GM12878 (cell line): ENCODE results near the gene KRTAP22-1. TPM values are rescaled to one million over a fixed set of nuclear protein-coding genes. Genes with fewer than 3 reads are reported as not detected.

Experiments
- ATAC-seq: fragments of 200-7000 bp; cut with Tn5 transposase; 3 replicates; pipeline ENCODE4 v1.9.1; 2020; ENCODE audit warnings: mild to moderate bottlenecking, moderate library complexity
- Bru-seq: library from RNA; stranded (reverse); fragments of 400-500 nt; gene quantifications from one replicate; lab custom pipeline; 2021; lab: Mats Ljungman, UMichigan
- BruChase-seq, 2 experiments: library from RNA; stranded (reverse); fragments of 400-500 nt; gene quantifications; one replicate each; lab custom pipeline; 2021; lab: Mats Ljungman, UMichigan
- BruUV-seq: library from RNA; stranded (reverse); fragments of 400-500 nt; replicated peaks from 2 replicates; lab custom pipeline; 2021; lab: Mats Ljungman, UMichigan
- CTCF ChIA-PET: fragments of 300-600 bp; sonication (Branson Sonifier 250); formaldehyde crosslinking; extraction: SDS; loops from one replicate; lab custom pipeline; 2021; ENCODE audit warnings: inconsistent platforms; lab: Yijun Ruan, JAX
- POLR2A ChIA-PET: fragments of 350-600 bp; formaldehyde crosslinking; extraction: SDS; loops from one replicate; lab custom pipeline; 2021; ENCODE audit warnings: inconsistent platforms; lab: Charles Lee
- RAD21 ChIA-PET: fragments of 300-600 bp; sonication (Branson Sonifier 250); formaldehyde crosslinking; loops from one replicate; lab custom pipeline; 2023; ENCODE audit warnings: antibody characterized with exemption; ENCODE audit not compliant: unreplicated experiment; lab: Charles Lee
- SMC1A ChIA-PET: fragments of 300-600 bp; sonication (Branson Sonifier 250); formaldehyde crosslinking; loops from one replicate; lab custom pipeline; 2023; ENCODE audit not compliant: unreplicated experiment, uncharacterized antibody; lab: Charles Lee
- DNase-seq: peaks from one replicate; pipeline ENCODE4 v3.0.0-alpha.2; 2011; ENCODE audit warnings: low read depth, low spot score
- FAIRE-seq: peaks from 3 replicates; lab custom pipeline; 2011; peaks lifted over from hg19 to GRCh38; lab: Jason Lieb, UNC
- H2AFZ ChIP-seq: 2 replicates; pipeline ENCODE4 v1.6.0; 2011; ENCODE audit warnings: low read depth, low read length, control low read depth; ENCODE audit not compliant: control insufficient read depth
- H3K27ac ChIP-seq: 2 replicates; pipeline ENCODE4 v1.5.1; 2011; ENCODE audit warnings: control low read depth; ENCODE audit not compliant: control insufficient read depth, insufficient read depth
- H3K27me3 ChIP-seq, 2 experiments: replicated peaks in 1 of 2; 2 replicates each; pipeline versions ENCODE4 v1.6.0 to v1.6.1; 2011; ENCODE audit warnings: low read length in 1 of 2; ENCODE audit not compliant: control insufficient read depth in 2 of 2, insufficient read depth in 2 of 2
- H3K36me3 ChIP-seq, 2 experiments: 2 replicates each; pipeline ENCODE4 v1.5.1; 2011; ENCODE audit warnings: low read length in 1 of 2; ENCODE audit not compliant: control insufficient read depth in 2 of 2, insufficient read depth in 2 of 2
- H3K4me1 ChIP-seq: 2 replicates; pipeline ENCODE4 v1.6.1; 2011; ENCODE audit warnings: mild to moderate bottlenecking, low read length, moderate library complexity, mixed read lengths; ENCODE audit not compliant: control insufficient read depth, insufficient read depth
- H3K4me2 ChIP-seq: 2 replicates; pipeline ENCODE4 v1.6.0; 2011; ENCODE audit warnings: control low read depth; ENCODE audit not compliant: control insufficient read depth, insufficient read depth
- H3K4me3 ChIP-seq: fragments of 200-600 bp; sonication (generic); 2 replicates; pipeline ENCODE4 v1.5.1; 2016
- H3K79me2 ChIP-seq: 2 replicates; pipeline ENCODE4 v1.6.0; 2011; ENCODE audit warnings: low read length; ENCODE audit not compliant: control insufficient read depth, insufficient read depth
- H3K9ac ChIP-seq: 2 replicates; pipeline ENCODE4 v1.8.0; 2011; ENCODE audit warnings: low read length, control low read depth, mixed read lengths; ENCODE audit not compliant: control insufficient read depth, insufficient read depth
- H3K9me3 ChIP-seq: replicated peaks from 3 replicates; pipeline ENCODE4 v1.5.1; 2011; ENCODE audit warnings: mild to moderate bottlenecking, low read length; ENCODE audit not compliant: control insufficient read depth, insufficient read depth
- H4K20me1 ChIP-seq: 2 replicates; pipeline ENCODE4 v1.6.0; 2011; ENCODE audit not compliant: control insufficient read depth, insufficient read depth
- ASH2L ChIP-seq: fragments of 300-600, 200-600 bp; sonication (generic); IDR thresholded peaks from 2 replicates; pipeline ENCODE4 v1.6.1; 2017; ENCODE audit warnings: low read depth, mild to moderate bottlenecking, borderline replicate concordance
- EZH2 ChIP-seq: IDR thresholded peaks from 2 replicates; pipeline ENCODE4 v1.6.1; 2012; ENCODE audit warnings: low read depth, mild to moderate bottlenecking, control low read depth, inconsistent platforms, low read length, borderline replicate concordance; ENCODE audit not compliant: control insufficient read depth
- RFX5 ChIP-seq: IDR thresholded peaks from 2 replicates; pipeline ENCODE4 v1.6.1; 2011; ENCODE audit warnings: low read depth, low read length, improper control_type of control experiment
- ZNF217 ChIP-seq: fragments of 450-650 bp; IDR thresholded peaks from 2 replicates; pipeline ENCODE4 v1.6.1; 2017; ENCODE audit warnings: antibody characterized with exemption, mild to moderate bottlenecking
- ZNF384 ChIP-seq: IDR thresholded peaks from 2 replicates; pipeline ENCODE4 v1.6.1; 2012; ENCODE audit warnings: low read depth, mild to moderate bottlenecking, low read length, improper control_type of control experiment, borderline replicate concordance
- ZNF622 ChIP-seq: fragments of 450-650 bp; IDR thresholded peaks from 2 replicates; pipeline ENCODE4 v1.6.1; 2017; ENCODE audit warnings: mild to moderate bottlenecking, inconsistent platforms
- WGBS: methylation state at CpG from one replicate; pipeline ENCODE4 v1.1.6; 2016; ENCODE audit warnings: low lambda C conversion rate; ENCODE audit not compliant: insufficient replicate concordance, insufficient coverage; ENCODE audit errors: missing lambda C conversion rate; 5-methylcytosine and 5-hydroxymethylcytosine counted together
- in situ Hi-C: fragments of 300-500 bp; cut with MboI; formaldehyde crosslinking; loops from 9 replicates; pipeline ENCODE4 v1.14.3; 2018; ENCODE audit warnings: mixed read lengths
- intact Hi-C: fragments of 100-400 bp; cut with micrococcal nuclease; formaldehyde crosslinking; loops from one replicate; pipeline ENCODE4 v1.14.2; 2022; ENCODE audit not compliant: unreplicated experiment
- long read RNA-seq, 2 experiments: library from polyadenylated mRNA; unstranded; transcript quantifications; one replicate each; pipeline ENCODE4 v2.0.0, GENCODE V29; 2019 to 2020
- polyA minus RNA-seq, 3 experiments: library from RNA; depleted of rRNA, polyadenylated mRNA; stranded (reverse); fragments of >200 nt; gene quantifications; 2 replicates each; pipeline ENCODE4 v1.2.3, GENCODE V29; 2011
- polyA plus RNA-seq, 11 experiments: library from polyadenylated mRNA; depleted of rRNA in 4 of 11; unstranded in 6 of 11; stranded (reverse) in 5 of 11; fragments of >200 nt; fragmentation: Nextera tagmentation in 4 of 11; fragmentation: Illumina TruSeq in 1 of 11; extraction: Ambion mirVana in 4 of 11; extraction: Trizol in 1 of 11; gene quantifications; 1 replicate in 1 of 11; 2 replicates in 10 of 11; pipeline versions ENCODE4 v1.2.1 to v1.2.3, GENCODE V29; 2011 to 2016; ENCODE audit warnings: inconsistent platforms in 2 of 11, missing spikeins in 2 of 11, low read depth in 1 of 11
- total RNA-seq, 4 experiments: library from RNA; depleted of rRNA in 3 of 4; stranded (reverse); fragments of >200 nt in 3 of 4; fragmentation: Illumina TruSeq in 1 of 4; extraction: Trizol in 1 of 4; gene quantifications; 2 replicates each; pipeline versions ENCODE4 v1.2.1 to v1.2.3, GENCODE V29; 2013 to 2021
- TF ChIP-seq, protein P1 (sequence below): IDR thresholded peaks from 2 replicates; pipeline ENCODE4 v1.6.1; 2011; ENCODE audit warnings: borderline replicate concordance, low read depth, mild to moderate bottlenecking, moderate library complexity, low read length; ENCODE audit not compliant: insufficient read depth, poor library complexity, severe bottlenecking
- TF ChIP-seq, protein P2 (sequence below): fragments of 450-650 bp; IDR thresholded peaks from 2 replicates; pipeline ENCODE4 v1.6.1; 2018; ENCODE audit warnings: mild to moderate bottlenecking, low read depth, moderate library complexity; ENCODE audit not compliant: partially characterized antibody
- TF ChIP-seq, protein P3 (sequence below): IDR thresholded peaks from 2 replicates; pipeline ENCODE4 v1.6.1; 2012; ENCODE audit warnings: low read depth, low read length, improper control_type of control experiment
- TF ChIP-seq, protein P4 (sequence below): fragments of 450-650 bp; formaldehyde crosslinking; IDR thresholded peaks from 2 replicates; pipeline ENCODE4 v1.4.0; 2022; ENCODE audit warnings: mild to moderate bottlenecking, moderate library complexity
- TF ChIP-seq, protein P5 (sequence below): IDR thresholded peaks from 2 replicates; pipeline ENCODE4 v1.6.1; 2011; ENCODE audit warnings: mild to moderate bottlenecking, low read depth, low read length, moderate library complexity; ENCODE audit not compliant: insufficient replicate concordance

Gene KRTAP22-1
- not detected in 2 replicates for total RNA-seq (2013; cell fraction: nucleolus; rRNA removed)
- total RNA-seq (2014; rRNA removed) (not detected in 2 replicates), total RNA-seq (2014; rRNA removed; fragmentation: Illumina TruSeq; extraction: Trizol) (not detected in 2 replicates), total RNA-seq (2021) (not detected in 2 replicates), polyA plus RNA-seq (2011; rRNA removed) (not detected in 2 replicates), polyA plus RNA-seq (2014; fragmentation: Illumina TruSeq; extraction: Trizol) (not detected in 2 replicates), polyA plus RNA-seq (2014; fragmentation: Nextera tagmentation; extraction: Ambion mirVana) (not detected), polyA plus RNA-seq (2014; rRNA removed) (not detected in 2 replicates), polyA plus RNA-seq (2016; fragmentation: Nextera tagmentation; extraction: Ambion mirVana) (not detected), polyA minus RNA-seq (2011; rRNA and poly(A)+ RNA removed) (not detected in 2 replicates), Bru-seq, nascent RNA (not detected), BruChase-seq, experiment 1, labeled RNA remaining after a 6-hour chase (not detected), BruChase-seq, experiment 2, labeled RNA remaining after a 2-hour chase (not detected)
- polyA plus RNA-seq (2011; ENCODE audit: low read depth) = not detected
- polyA plus RNA-seq (2011; cell fraction: cytosol; rRNA removed) = not detected in 2 replicates
- not detected in 2 replicates for polyA plus RNA-seq (2011; cell fraction: nucleus; rRNA removed)
- not detected in 2 replicates for polyA plus RNA-seq (2012)
- not detected in 2 replicates for polyA minus RNA-seq (2011; cell fraction: cytosol; rRNA and poly(A)+ RNA removed)
- polyA minus RNA-seq (2011; cell fraction: nucleus; rRNA and poly(A)+ RNA removed) = not detected in 2 replicates
- long read RNA-seq, experiment 1 = 0 reads
- long read RNA-seq, experiment 2 = 0 reads

DNA sequence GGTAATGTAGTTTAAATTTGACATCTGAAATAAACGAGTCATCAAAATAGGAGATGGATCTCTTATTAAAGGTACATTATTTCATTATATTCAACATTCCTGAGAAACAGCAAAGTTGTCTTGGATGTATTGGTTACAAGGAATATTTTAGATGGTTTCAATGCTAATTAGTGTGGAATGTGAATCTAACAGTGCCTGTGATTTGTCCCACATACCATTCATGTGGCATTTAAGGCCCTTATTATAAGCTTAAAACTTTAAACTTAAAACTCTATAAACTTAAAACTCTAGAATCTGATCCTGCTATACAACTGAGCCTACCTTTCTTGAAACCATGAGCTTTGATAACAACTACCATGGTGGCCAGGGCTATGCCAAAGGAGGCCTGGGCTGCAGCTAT is at the start of gene KRTAP22-1:
KRTAP22-1 (plus strand) TSS at position 301 of the 400 bp plus-strand sequence.
- no peaks in the 10 kb centered on the region for H3K4me1 ChIP-seq
- in situ Hi-C loops = no loop called here
- no peaks in the 10 kb centered on the region for H3K36me3 ChIP-seq
- H3K4me3 ChIP-seq = no peak within 1 kb of the TSS
- 0% methylated on average over 1 of the region's 1 CpG for WGBS
- RAD21 ChIA-PET = no interaction called here
- no peaks in the 10 kb centered on the region for H3K79me2 ChIP-seq
- H2AFZ ChIP-seq = no peak within 1 kb of the TSS
- CTCF ChIA-PET = no interaction called here
- POLR2A ChIA-PET = no interaction called here
- no TSS peak for BruUV-seq
- H3K27me3 ChIP-seq = no peaks in the 10 kb centered on the region
- DNase-seq (no peak), FAIRE-seq (no peak), ATAC-seq (no peak)
- no peak within 1 kb of the TSS for H3K27ac ChIP-seq
- intact Hi-C loops = no loop called here
- SMC1A ChIA-PET = no interaction called here
- no peak within 1 kb of the TSS for H3K4me2 ChIP-seq
- H4K20me1 ChIP-seq = no peaks in the 10 kb centered on the region
- no peak within 1 kb of the TSS for H3K9ac ChIP-seq
- no peaks in the 10 kb centered on the region; the same call in 2 of the 3 replicates for H3K9me3 ChIP-seq
- TF ChIP-seq ZNF622 (no peak), ZNF384 (no peak), ZNF217 (no peak), EZH2 (no peak), RFX5 (no peak), ASH2L (no peak)
- TF ChIP-seq, protein P1, sequence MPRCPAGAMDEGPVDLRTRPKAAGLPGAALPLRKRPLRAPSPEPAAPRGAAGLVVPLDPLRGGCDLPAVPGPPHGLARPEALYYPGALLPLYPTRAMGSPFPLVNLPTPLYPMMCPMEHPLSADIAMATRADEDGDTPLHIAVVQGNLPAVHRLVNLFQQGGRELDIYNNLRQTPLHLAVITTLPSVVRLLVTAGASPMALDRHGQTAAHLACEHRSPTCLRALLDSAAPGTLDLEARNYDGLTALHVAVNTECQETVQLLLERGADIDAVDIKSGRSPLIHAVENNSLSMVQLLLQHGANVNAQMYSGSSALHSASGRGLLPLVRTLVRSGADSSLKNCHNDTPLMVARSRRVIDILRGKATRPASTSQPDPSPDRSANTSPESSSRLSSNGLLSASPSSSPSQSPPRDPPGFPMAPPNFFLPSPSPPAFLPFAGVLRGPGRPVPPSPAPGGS = no peak
- TF ChIP-seq, protein P2, sequence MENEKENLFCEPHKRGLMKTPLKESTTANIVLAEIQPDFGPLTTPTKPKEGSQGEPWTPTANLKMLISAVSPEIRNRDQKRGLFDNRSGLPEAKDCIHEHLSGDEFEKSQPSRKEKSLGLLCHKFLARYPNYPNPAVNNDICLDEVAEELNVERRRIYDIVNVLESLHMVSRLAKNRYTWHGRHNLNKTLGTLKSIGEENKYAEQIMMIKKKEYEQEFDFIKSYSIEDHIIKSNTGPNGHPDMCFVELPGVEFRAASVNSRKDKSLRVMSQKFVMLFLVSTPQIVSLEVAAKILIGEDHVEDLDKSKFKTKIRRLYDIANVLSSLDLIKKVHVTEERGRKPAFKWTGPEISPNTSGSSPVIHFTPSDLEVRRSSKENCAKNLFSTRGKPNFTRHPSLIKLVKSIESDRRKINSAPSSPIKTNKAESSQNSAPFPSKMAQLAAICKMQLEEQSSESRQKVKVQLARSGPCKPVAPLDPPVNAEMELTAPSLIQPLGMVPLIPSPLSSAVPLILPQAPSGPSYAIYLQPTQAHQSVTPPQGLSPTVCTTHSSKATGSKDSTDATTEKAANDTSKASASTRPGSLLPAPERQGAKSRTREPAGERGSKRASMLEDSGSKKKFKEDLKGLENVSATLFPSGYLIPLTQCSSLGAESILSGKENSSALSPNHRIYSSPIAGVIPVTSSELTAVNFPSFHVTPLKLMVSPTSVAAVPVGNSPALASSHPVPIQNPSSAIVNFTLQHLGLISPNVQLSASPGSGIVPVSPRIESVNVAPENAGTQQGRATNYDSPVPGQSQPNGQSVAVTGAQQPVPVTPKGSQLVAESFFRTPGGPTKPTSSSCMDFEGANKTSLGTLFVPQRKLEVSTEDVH = no peak
- TF ChIP-seq, protein P3, sequence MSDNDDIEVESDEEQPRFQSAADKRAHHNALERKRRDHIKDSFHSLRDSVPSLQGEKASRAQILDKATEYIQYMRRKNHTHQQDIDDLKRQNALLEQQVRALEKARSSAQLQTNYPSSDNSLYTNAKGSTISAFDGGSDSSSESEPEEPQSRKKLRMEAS = no peak
- TF ChIP-seq, protein P4, sequence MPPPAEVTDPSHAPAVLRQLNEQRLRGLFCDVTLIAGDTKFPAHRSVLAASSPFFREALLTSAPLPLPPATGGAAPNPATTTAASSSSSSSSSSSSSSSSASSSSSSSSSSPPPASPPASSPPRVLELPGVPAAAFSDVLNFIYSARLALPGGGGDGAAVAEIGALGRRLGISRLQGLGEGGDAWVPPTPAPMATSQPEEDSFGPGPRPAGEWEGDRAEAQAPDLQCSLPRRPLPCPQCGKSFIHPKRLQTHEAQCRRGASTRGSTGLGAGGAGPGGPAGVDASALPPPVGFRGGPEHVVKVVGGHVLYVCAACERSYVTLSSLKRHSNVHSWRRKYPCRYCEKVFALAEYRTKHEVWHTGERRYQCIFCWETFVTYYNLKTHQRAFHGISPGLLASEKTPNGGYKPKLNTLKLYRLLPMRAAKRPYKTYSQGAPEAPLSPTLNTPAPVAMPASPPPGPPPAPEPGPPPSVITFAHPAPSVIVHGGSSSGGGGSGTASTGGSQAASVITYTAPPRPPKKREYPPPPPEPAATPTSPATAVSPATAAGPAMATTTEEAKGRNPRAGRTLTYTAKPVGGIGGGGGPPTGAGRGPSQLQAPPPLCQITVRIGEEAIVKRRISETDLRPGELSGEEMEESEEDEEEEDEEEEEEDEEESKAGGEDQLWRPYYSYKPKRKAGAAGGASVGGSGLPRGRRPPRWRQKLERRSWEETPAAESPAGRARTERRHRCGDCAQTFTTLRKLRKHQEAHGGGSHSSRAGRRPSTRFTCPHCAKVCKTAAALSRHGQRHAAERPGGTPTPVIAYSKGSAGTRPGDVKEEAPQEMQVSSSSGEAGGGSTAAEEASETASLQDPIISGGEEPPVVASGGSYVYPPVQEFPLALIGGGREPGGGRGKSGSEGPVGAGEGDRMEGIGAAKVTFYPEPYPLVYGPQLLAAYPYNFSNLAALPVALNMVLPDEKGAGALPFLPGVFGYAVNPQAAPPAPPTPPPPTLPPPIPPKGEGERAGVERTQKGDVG (CRISPR knock-in tag) = no peak
- TF ChIP-seq, protein P5, sequence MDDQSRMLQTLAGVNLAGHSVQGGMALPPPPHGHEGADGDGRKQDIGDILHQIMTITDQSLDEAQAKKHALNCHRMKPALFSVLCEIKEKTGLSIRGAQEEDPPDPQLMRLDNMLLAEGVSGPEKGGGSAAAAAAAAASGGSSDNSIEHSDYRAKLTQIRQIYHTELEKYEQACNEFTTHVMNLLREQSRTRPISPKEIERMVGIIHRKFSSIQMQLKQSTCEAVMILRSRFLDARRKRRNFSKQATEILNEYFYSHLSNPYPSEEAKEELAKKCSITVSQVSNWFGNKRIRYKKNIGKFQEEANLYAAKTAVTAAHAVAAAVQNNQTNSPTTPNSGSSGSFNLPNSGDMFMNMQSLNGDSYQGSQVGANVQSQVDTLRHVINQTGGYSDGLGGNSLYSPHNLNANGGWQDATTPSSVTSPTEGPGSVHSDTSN = no peak
